OCI-LY1 (cell line): ENCODE results near the gene HOXA4.

Experiments
- H2AFZ ChIP-seq: fragments of 200-600 bp; sonication (generic), shearing (Covaris generic); 2 replicates; pipeline ENCODE4 v1.6.0; 2014; ENCODE audit warnings: antibody characterized with exemption, mild to moderate bottlenecking, low read length
- H3F3A ChIP-seq: fragments of 200-600 bp; sonication (generic), shearing (Covaris generic); 2 replicates; pipeline ENCODE4 v1.6.0; 2014; ENCODE audit warnings: mild to moderate bottlenecking, antibody characterized with exemption, low read length, moderate library complexity; ENCODE audit not compliant: insufficient read depth
- H3K27ac ChIP-seq: fragments of 200-600 bp; sonication (generic); 2 replicates; pipeline ENCODE4 v1.5.1; 2014; ENCODE audit warnings: low read length, mixed run types, mild to moderate bottlenecking, low read depth; ENCODE audit not compliant: poor library complexity, severe bottlenecking
- H3K27me3 ChIP-seq: fragments of 200-600 bp; sonication (generic); 2 replicates; pipeline ENCODE4 v1.6.0; 2014; ENCODE audit warnings: antibody characterized with exemption, mild to moderate bottlenecking, low read length, moderate library complexity; ENCODE audit not compliant: insufficient read depth
- H3K36me3 ChIP-seq: fragments of 200-600 bp; sonication (generic); 2 replicates; pipeline ENCODE4 v1.6.1; 2014; ENCODE audit warnings: mild to moderate bottlenecking, antibody characterized with exemption, low read length, moderate library complexity, mixed read lengths; ENCODE audit not compliant: insufficient read depth
- H3K4me1 ChIP-seq: fragments of 200-600 bp; sonication (generic); 2 replicates; pipeline ENCODE4 v1.5.1; 2014; ENCODE audit warnings: mild to moderate bottlenecking, low read length, moderate library complexity; ENCODE audit not compliant: insufficient read depth, severe bottlenecking
- H3K4me2 ChIP-seq: fragments of 200-600 bp; sonication (generic), shearing (Covaris generic); 2 replicates; pipeline ENCODE4 v1.6.1; 2014; ENCODE audit warnings: low read length
- H3K4me3 ChIP-seq: fragments of 200-600 bp; sonication (generic); 2 replicates; pipeline ENCODE4 v1.5.1; 2014; ENCODE audit warnings: low read length, low read depth, mild to moderate bottlenecking, mixed read lengths; ENCODE audit not compliant: poor library complexity, severe bottlenecking
- H3K79me2 ChIP-seq: fragments of 200-600 bp; shearing (Covaris generic); 2 replicates; pipeline ENCODE4 v1.6.1; 2016; ENCODE audit warnings: mixed run types, low read length, mixed read lengths; ENCODE audit not compliant: insufficient read depth
- H3K9ac ChIP-seq: fragments of 200-600 bp; sonication (generic), shearing (Covaris generic); 2 replicates; pipeline ENCODE4 v1.6.1; 2014; ENCODE audit warnings: mild to moderate bottlenecking, low read length, mixed read lengths
- H3K9me2 ChIP-seq: fragments of 200-600 bp; sonication (generic), shearing (Covaris generic); 2 replicates; pipeline ENCODE4 v1.6.1; 2014; ENCODE audit warnings: low read depth, mild to moderate bottlenecking, low read length, mixed read lengths
- H3K9me3 ChIP-seq: fragments of 200-600 bp; shearing (Covaris generic); 2 replicates; pipeline ENCODE4 v1.6.1; 2014; ENCODE audit warnings: low read length, mixed read lengths
- H4K20me1 ChIP-seq: fragments of 200-600 bp; sonication (generic), shearing (Covaris generic); 2 replicates; pipeline ENCODE4 v1.6.0; 2016; ENCODE audit warnings: mild to moderate bottlenecking, low read length; ENCODE audit not compliant: insufficient read depth
- EZH2 ChIP-seq: fragments of 200-600 bp; sonication (generic), shearing (Covaris generic); IDR thresholded peaks from 2 replicates; pipeline ENCODE4 v1.8.0; 2017; ENCODE audit warnings: borderline replicate concordance, mixed run types, mild to moderate bottlenecking, antibody characterized with exemption, low read length, moderate library complexity, mixed read lengths
- TF ChIP-seq, protein P1 (sequence below): fragments of 200-600 bp; sonication (generic), shearing (Covaris generic); IDR thresholded peaks from 2 replicates; pipeline ENCODE4 v1.5.1; 2017; ENCODE audit warnings: mild to moderate bottlenecking, antibody characterized with exemption, low read length, moderate library complexity, mixed read lengths

The HOXA4 gene

DNA sequence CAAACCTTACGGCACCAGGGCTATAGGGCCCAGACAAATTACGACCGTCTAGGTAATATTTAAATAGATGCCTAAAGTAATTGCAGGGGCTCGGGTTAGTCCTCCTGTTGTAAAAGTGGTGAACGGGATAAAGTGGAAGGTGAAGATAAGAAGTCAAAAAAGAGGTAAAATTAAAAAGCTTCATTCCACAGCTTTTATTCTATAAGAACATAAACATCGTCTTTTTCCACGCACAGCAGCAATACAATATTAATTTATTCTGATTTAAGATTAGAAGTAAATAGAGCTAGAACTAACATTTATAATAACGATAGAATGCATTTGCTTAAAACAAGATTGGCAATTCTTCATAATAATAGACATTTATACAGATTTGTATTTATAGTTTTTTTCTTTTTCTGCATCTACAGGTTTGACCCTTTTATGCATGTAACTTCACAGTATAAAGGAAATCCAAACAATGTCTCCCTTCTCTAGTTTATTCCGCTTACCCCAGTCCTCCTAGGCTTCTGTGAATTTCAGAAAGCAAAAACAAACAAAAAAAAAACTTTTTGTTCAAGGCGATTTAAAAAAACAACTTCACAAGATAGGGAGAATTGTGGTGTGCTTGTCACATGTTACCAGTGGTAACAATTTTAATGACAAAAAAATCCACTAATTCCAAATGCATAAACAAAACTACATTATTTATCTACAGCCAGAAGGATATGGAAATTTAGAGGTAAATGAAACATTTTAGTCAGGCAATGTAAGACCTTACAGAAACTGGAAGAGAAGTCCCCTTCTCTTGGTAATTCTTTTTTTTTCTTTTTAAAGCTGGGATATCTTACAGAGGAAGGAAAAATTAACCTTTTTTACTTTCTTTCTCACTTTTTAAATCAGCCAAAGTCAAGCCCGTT, 40.1 kb upstream of the HOXA4 start:
- H3K27me3 ChIP-seq = peaks cover 13% of the 10 kb centered on the region; the same call in 1 of the 2 replicates
- no peak overlapping the region for H2AFZ ChIP-seq
- H3K9me2 ChIP-seq = no peaks in the 10 kb centered on the region
- no peaks in the 10 kb centered on the region for H3K9me3 ChIP-seq
- TF ChIP-seq, protein P1, sequence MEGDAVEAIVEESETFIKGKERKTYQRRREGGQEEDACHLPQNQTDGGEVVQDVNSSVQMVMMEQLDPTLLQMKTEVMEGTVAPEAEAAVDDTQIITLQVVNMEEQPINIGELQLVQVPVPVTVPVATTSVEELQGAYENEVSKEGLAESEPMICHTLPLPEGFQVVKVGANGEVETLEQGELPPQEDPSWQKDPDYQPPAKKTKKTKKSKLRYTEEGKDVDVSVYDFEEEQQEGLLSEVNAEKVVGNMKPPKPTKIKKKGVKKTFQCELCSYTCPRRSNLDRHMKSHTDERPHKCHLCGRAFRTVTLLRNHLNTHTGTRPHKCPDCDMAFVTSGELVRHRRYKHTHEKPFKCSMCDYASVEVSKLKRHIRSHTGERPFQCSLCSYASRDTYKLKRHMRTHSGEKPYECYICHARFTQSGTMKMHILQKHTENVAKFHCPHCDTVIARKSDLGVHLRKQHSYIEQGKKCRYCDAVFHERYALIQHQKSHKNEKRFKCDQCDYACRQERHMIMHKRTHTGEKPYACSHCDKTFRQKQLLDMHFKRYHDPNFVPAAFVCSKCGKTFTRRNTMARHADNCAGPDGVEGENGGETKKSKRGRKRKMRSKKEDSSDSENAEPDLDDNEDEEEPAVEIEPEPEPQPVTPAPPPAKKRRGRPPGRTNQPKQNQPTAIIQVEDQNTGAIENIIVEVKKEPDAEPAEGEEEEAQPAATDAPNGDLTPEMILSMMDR = no peak
- TF ChIP-seq EZH2 = no peak
- peaks cover 16% of the 10 kb centered on the region for H3K4me1 ChIP-seq
- no peaks in the 10 kb centered on the region for H3K36me3 ChIP-seq
- no peaks in the 10 kb centered on the region for H3F3A ChIP-seq
- H3K4me2 ChIP-seq = no peak overlapping the region
- no peaks in the 10 kb centered on the region for H4K20me1 ChIP-seq
- H3K27ac ChIP-seq = no peak overlapping the region
- H3K79me2 ChIP-seq = no peaks in the 10 kb centered on the region
- H3K9ac ChIP-seq = no peak overlapping the region
- H3K4me3 ChIP-seq = no peak overlapping the region

DNA sequence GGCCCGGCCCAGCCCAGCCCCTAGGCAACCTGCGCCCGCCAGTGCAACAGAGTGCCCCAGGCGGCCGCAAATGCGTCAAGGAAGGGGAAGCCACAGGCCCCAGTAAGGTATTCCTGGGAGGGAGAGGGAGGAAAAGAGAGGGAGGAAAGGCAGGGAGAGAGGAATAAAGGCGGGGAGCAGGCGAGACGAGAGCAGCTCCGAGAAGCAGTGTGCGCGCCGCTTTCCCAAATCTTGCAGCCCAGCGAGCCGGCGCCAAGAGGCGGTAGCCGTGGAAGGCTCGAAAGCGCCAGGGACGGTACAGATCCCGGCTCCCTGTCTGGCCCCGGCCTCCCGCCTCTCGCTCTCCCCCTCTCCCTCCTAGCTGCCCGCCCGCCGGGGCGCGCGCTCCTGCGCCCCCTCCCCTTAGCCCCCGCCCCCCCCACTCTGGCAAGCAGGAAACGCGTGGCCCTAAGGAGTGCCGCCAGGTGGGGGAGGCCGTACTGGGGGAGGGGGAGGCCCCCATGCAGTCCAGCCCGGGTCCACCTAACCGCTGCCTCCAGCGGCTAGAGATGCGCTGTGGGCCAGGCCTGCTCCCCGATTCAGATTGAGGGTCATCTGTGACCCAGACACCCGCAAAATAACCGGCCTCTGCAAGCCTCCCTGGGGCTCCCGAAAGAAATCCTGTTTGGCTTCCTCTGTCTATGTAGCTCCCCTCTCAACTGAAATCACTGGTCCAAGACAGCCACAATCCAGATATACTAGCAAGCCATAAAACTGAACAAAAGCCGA, 39.3 kb upstream of the HOXA4 start:
- H3F3A ChIP-seq = no peaks in the 10 kb centered on the region
- H3K36me3 ChIP-seq = no peaks in the 10 kb centered on the region
- no peaks in the 10 kb centered on the region for H3K9me2 ChIP-seq
- no peaks in the 10 kb centered on the region for H3K9me3 ChIP-seq
- peaks cover 13% of the 10 kb centered on the region; the same call in 1 of the 2 replicates for H3K27me3 ChIP-seq
- no peak for TF ChIP-seq EZH2
- TF ChIP-seq, protein P1 = no peak
- peaks cover 16% of the 10 kb centered on the region for H3K4me1 ChIP-seq
- H3K4me2 ChIP-seq = no peak overlapping the region
- no peak overlapping the region for H3K27ac ChIP-seq
- no peaks in the 10 kb centered on the region for H3K79me2 ChIP-seq
- H4K20me1 ChIP-seq = no peaks in the 10 kb centered on the region
- no peak overlapping the region for H2AFZ ChIP-seq
- H3K9ac ChIP-seq = no peak overlapping the region
- H3K4me3 ChIP-seq = no peak overlapping the region

DNA sequence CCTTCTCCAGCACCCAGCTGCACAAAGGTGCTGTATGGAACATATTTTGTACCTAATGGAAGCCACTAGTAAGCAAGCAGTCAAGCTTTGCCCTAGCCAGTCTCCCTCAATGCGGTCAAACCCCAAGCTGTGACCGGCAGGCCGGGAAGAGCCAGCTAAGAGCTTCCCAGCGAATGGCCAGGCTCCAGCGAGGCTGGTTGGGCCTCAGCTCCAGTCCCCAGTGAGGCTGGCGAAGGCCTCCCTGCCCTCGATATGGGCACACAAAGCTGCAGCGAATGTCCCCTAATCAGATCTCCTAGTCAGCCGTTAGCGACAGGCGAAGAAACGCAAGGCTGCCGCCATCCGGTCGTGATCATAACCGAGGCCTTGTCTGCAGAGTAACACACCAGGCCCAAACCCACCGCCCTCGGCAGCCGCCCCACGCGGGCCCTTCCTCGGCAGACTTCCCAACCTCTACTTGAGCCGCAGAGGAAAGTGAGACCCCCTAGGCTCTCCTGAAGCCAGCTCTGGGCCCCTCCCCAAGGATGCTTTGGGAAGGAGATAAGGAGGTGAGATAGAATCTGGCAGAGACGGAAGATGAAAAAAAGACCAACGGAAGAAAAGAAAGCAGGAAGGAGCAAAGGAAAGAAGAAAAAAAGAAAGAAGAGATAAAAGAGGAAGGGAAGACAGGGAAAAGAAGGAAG, 37.8 kb upstream of the HOXA4 start:
- no peaks in the 10 kb centered on the region for H4K20me1 ChIP-seq
- peaks cover 13% of the 10 kb centered on the region; the same call in 1 of the 2 replicates for H3K27me3 ChIP-seq
- peaks cover 8% of the 10 kb centered on the region for H3K4me1 ChIP-seq
- no peak overlapping the region for H3K9ac ChIP-seq
- H3K4me2 ChIP-seq = no peak overlapping the region
- H3K4me3 ChIP-seq = no peak overlapping the region
- no peak overlapping the region for H3K27ac ChIP-seq
- TF ChIP-seq, protein P1 = no peak
- TF ChIP-seq EZH2 = no peak
- H3K79me2 ChIP-seq = no peaks in the 10 kb centered on the region
- no peak overlapping the region for H2AFZ ChIP-seq
- H3K9me2 ChIP-seq = no peaks in the 10 kb centered on the region
- H3K9me3 ChIP-seq = no peaks in the 10 kb centered on the region
- H3F3A ChIP-seq = no peaks in the 10 kb centered on the region
- H3K36me3 ChIP-seq = no peaks in the 10 kb centered on the region
